ENCODE data around the gene ST3GAL5. TPM values are rescaled to one million over a fixed set of nuclear protein-coding genes. Genes with fewer than 3 reads are reported as not detected.

Gene ST3GAL5
- total RNA-seq, 4 donors from 2014 or later = 10.8 to 23.9 (median 16.5) TPM

- Histone ChIP-seq H3K4me3 (no peak overlapping the region), H3K36me3 (no peaks in the 10 kb centered on the region), H3K4me1 (peaks cover 0 to 7% (median 0%) of the 10 kb centered on the region in 4 donors), H3K27ac (no peak overlapping the region), H3K9me3 (no peaks in the 10 kb centered on the region), H3K27me3 (no peaks in the 10 kb centered on the region)
- TF ChIP-seq POLR2A (IDR thresholded peaks at IDR 0.05) (no peak), CTCF (IDR thresholded peaks at IDR 0.05) (no peak)
- DNase-seq = no peak
Measured at GRCh38 chr2:85926931-85927661, 38.3 kb upstream of the ST3GAL5 start.

- TF ChIP-seq CTCF (IDR thresholded peaks at IDR 0.05) = no peak
- no peaks in the 10 kb centered on the region for H3K9me3 ChIP-seq
- peaks cover 0 to 7% (median 0%) of the 10 kb centered on the region in 4 donors for H3K4me1 ChIP-seq
- no peak for DNase-seq
- no peak overlapping the region for H3K4me3 ChIP-seq
- H3K36me3 ChIP-seq = no peaks in the 10 kb centered on the region
- H3K27ac ChIP-seq = no peak overlapping the region
- no peaks in the 10 kb centered on the region for H3K27me3 ChIP-seq
Measured at GRCh38 chr2:85926526-85926925, 37.7 kb upstream of the ST3GAL5 start.

DNA sequence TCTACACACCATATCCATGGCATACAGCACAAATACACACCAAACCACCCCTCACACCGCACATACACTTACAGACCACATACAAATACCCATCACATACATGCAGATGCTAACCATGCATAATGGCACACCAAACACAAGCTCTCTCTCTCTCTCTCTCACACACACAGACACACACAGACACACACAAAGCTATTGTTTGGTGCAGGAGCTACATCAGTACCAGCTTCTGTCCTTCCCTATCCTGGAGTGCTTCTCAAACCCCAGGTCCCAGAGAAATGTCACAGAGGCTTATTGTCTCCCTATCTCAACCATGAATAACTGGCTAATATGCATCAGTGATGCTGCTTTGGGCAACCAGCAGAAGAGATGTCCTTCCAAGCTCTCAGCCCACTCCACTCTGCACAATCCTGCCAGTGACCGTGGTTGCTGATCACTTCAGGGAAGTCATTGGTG is 36.5 kb upstream of the ST3GAL5 start:
- no peak for DNase-seq

GRCh38 chr2:85924522-85924921 is 35.7 kb upstream of the ST3GAL5 start:
- Histone ChIP-seq H3K36me3 (no peaks in the 10 kb centered on the region), H3K4me3 (no peak overlapping the region), H3K27me3 (no peaks in the 10 kb centered on the region), H3K27ac (peak overlapping the region in 3 of 4 donors; percentile 31 to 70 (median 36)), H3K9me3 (no peaks in the 10 kb centered on the region), H3K4me1 (peaks cover 0 to 7% (median 0%) of the 10 kb centered on the region in 4 donors)
- TF ChIP-seq POLR2A (IDR thresholded peaks at IDR 0.05) (no peak), CTCF (IDR thresholded peaks at IDR 0.05) (no peak)
- peak in 1 of 3 donors; percentile 55 for DNase-seq

More for the DNA sequence above, 36.5 kb upstream of the ST3GAL5 start:
- H3K27me3 ChIP-seq = no peaks in the 10 kb centered on the region
- H3K9me3 ChIP-seq = no peaks in the 10 kb centered on the region
- peaks cover 0 to 7% (median 0%) of the 10 kb centered on the region in 4 donors for H3K4me1 ChIP-seq
- TF ChIP-seq CTCF (IDR thresholded peaks at IDR 0.05) (no peak), POLR2A (IDR thresholded peaks at IDR 0.05) (no peak)
- peak overlapping the region in 2 of 4 donors; percentile 31 to 70 for H3K27ac ChIP-seq
- no peaks in the 10 kb centered on the region for H3K36me3 ChIP-seq
- H3K4me3 ChIP-seq = no peak overlapping the region

DNA sequence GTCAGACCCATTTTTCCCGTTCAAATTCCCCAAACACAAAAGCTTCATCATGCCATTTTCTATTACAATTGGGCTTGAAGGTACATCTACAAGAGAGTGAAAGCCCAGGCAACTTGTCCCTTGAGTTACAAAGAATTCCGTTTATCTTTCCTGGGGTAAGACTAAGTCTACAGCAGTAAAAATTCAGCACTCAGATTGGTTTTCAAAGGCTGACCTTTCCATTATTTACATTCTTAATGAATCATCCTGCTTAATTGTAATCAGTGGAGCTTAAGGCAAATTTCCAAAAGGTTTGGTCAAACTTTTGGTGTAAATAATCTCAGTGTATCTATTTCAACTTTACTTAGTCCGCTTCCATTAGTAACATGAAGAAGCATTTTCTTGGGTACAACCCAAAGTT is 33.4 kb upstream of the ST3GAL5 start:
- H3K4me3 ChIP-seq = no peak overlapping the region
- H3K27ac ChIP-seq = peak overlapping the region in 2 of 4 donors; percentile 25 to 31
- no peaks in the 10 kb centered on the region for H3K27me3 ChIP-seq

More for the DNA sequence above, 33.4 kb upstream of the ST3GAL5 start:
- H3K4me1 ChIP-seq = peaks cover 0 to 7% (median 0%) of the 10 kb centered on the region in 4 donors
- no peaks in the 10 kb centered on the region for H3K36me3 ChIP-seq
- H3K9me3 ChIP-seq = no peaks in the 10 kb centered on the region
- TF ChIP-seq POLR2A (IDR thresholded peaks at IDR 0.05) = no peak
- TF ChIP-seq CTCF (IDR thresholded peaks at IDR 0.05) = no peak
- DNase-seq = no peak
